Ramos (cell line): Measurements from ENCODE around the gene ITIH4.

Experiments
- in situ Hi-C: fragments of 300-500 bp; cut with MboI; formaldehyde crosslinking; loops from one replicate; pipeline ENCODE4 v1.14.3; 2022; ENCODE audit warnings: low sequenced_read_pairs; ENCODE audit not compliant: unreplicated experiment

The ITIH4 gene

DNA sequence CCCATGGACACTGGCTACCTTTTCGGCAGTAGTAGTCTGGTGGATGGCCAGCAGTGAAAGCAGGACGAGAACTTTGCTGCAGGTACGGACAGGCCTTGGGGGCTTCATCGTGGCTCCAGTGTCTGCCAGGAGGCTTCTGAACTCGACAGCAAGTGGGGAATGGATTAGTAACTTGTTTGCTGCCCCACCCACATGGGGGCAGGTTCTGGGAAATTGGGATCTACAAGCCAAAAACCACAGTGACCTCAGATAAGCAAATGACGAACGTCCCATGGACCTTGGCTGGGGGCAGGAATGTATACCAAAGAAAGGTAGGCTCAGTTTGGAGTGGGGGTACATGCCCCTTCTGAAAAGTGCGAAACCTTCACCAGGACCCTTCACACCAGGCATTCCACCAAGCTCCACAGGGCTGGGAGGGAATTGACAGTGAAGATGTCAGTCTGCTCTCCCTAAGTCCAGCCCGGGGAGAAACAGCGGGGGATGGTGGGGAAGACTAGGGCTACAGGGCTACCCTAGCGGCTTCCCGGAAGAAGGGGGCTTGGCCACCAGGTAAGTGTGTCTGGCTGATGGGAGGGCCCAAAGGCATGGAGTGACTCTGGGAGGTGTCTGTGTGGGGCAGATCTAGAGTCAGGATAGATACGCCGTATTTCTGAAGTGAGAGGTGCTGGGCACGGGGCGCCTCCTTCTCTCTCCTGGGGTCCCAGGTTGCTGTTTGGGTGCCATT lies at the start of gene ITIH4:
Gene ITIH4, minus strand, starts transcription at position 138 of the 724 bp plus-strand sequence. Its CDS starts 30 bp downstream, at position 108.
- in situ Hi-C loops: no loop called here

DNA sequence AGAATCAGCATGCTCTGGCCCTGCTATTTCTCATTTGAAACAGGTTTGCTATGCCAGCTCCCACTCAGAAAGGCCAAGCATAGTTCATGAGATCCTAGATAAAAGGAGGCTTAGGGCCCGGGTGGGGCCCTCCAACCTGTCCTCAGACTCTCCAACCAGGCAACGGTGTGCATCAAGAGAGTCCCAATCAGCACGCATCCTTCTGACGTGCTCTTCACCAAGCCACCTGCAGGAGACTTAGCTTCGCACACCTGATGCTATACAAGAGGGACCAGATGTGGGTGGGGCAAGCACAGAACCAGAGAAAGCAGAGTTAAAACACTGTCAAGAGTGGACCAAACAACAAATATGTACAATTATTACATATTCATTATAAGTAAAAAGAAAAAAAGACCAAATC lies 49.6 kb upstream of the ITIH4 start:
- in situ Hi-C loops: no loop called here

DNA sequence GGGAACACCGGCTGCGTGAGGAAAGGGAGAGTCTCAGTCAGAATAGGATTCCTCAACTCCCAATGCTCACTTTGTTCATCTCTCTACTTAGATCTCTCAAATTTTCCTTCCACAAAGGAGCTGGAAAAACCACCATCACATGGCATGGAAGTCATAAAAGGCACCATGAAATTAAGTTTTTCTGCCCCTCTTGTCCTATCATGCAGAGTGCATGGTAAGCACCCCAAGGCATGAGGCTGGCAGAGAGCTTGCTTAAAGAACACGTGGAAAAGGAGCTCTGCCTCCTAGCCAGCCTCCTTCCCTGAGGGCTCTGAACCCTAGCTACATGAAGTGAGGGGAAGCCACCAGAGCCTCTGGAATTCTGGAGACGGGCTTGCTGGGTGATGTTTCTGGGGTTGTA lies 49.1 kb upstream of the ITIH4 start:
- in situ Hi-C loops: no loop called here

DNA sequence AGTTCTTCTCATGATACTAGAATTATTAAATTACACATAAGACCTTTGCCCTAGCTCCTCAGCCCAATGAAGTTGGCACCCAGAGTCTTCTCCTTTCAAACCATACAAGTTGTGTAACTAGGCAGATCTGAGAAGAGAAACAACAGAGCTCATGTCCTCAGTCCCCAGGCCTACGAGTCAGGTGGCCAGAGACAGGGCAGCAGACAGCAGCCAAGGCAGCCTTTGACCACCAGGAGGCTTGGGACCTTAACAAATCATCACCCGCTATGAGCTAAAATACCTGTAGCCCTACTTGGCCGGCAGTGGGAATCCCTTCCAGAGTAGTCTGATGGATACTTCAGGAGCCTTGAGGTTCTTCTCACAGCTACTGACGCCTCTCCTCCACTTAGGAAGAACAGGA lies 48.6 kb upstream of the ITIH4 start:
- in situ Hi-C loops: no loop called here

DNA sequence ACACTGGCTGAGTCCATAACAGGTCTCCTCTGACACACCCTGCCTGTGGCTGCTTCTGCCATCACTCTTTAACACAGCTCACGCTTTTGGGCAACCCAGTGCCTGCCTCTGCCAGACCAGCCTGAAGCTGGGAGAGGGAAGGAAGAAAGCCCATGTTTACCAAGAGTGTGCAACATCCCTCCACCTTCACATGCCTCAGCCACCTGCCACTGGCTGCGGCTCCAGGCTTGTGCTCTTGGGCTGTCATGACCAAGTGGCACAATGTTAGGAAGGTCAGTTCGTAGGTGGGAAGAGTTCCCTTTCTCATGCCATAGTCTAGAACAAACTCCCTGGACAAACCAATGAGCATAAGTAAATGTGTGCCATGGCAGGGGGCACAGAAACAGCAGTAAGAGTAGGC lies 46.6 kb upstream of the ITIH4 start:
- in situ Hi-C loops: no loop called here

DNA sequence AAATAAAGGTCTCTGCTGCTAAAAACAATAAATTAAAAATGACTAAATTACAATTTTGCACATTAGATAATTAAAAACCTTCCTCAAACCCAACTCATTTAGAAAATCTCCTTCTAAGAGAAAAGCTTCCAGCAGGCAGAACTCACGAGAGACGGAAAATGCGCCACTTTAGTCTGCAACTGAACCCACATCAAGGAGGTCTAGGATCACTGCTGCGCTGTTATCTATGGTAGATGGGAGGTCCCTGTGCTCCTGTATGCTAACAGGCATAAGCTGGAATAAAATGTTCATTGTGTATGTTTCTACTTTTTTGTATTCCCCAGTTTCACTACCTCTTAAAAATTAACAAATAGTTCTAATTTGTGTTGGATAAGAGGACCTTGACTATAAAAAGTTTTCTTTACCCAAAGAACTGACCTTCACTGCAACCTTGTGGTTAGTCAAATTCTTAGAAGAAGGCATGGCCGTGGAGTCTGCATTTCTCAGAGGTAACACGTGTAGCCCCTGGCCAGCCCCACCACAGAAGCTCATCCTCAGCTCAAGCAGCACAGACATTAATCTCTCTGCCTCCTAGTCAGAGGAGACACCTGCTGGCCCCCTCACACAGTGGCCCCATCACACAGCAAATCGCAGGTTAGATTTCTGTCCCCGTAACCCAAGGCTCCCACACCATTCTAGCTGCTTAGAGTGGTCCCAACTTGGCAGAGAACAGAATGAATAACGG lies 44.6 kb upstream of the ITIH4 start:
- in situ Hi-C loops: no loop called here

DNA sequence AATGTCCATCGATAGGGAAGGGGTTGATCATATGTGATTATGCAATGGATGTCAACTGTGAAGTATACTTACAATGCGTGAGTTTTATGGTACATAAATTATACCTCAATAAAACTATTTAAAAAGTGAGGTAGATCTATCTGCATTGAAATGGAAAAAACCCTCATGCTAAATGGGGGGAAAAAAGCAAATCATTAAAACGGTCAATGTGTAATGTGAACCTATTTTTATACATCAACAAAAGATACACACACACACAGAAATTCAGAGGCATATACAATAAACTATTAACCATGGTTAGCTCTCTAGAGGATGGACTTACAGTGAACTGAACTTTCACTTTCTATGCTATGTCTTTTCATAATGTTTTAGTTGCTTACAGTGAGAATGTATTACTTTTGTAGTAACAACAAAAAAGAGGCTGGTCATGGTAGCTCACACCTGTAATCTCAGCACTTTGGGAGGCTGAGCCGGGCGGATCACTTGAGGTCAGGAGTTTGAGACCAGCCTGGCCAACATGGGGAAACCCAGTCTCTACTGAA lies 43.8 kb upstream of the ITIH4 start:
- in situ Hi-C loops: no loop called here

DNA sequence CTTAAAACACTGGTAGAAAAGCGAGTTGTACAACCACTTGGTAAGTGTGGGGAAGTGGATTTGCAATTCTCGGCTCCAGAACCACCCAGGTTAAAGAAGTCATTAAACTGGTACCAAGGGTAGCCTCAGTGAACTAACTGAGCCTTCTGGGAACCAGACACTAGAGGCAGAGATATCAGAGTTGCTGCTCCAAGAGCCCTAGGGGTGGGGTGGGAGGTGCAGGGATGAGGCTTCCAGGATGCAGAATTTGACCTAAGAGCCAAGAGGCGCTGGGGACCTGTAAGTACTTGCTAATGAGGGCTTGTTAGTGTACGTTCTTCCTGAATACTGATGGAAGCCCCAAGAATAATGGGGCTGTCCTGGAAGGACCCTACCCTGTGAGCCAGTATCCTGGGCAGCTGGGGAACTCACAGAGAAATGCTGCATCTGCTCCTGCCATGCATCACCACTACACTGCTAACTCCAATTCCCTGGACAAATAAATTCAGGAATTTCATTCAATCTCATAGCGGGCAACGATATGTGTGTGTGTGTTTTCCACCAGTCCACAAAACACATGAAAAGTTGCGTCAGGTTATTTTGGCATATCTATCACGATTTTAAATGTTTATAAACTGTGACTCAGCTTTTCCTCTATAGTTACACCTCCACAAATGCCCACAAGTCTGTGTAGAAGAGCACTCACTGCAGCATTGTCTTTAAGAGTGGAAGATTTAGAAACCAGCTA lies 43.1 kb upstream of the ITIH4 start:
- in situ Hi-C loops: no loop called here

DNA sequence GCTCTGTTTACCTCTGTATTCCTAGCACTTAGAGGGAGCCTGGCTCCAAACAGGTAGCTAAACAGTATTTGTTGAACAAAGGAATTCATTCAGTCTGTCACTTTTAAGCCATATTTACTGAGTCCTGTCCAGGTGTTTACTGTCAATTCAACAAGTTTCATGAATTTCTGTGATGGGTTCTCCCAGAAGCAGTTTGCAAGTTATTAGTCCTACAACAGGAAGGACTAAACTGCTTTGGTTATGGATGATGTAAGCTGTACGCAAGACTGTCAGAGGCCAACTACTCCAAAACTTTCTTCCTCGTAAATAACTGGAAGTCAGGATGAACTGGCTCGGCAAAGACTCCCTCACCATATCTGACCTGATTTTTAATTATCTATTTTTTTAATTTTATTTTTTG lies 41.8 kb upstream of the ITIH4 start:
- in situ Hi-C loops: no loop called here

DNA sequence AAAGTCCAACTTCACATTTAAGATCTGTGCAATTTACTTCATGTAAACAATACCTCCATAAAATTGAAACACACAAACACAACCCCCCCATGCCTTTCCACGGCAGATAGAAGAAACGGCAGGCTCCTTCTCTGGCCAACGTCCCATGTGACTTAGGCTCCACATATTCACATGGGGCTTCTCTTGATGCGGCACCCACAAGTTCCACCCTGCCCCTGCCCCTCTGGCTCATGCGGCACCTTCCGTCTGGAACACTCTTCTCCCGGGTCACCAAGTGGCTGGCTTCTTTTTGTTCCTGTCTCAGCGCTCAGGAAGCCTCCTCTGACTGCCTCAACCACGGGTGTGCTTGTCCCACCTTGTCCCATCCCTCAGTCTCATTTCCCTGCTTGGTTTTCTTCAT lies 41.3 kb upstream of the ITIH4 start:
- in situ Hi-C loops: no loop called here

DNA sequence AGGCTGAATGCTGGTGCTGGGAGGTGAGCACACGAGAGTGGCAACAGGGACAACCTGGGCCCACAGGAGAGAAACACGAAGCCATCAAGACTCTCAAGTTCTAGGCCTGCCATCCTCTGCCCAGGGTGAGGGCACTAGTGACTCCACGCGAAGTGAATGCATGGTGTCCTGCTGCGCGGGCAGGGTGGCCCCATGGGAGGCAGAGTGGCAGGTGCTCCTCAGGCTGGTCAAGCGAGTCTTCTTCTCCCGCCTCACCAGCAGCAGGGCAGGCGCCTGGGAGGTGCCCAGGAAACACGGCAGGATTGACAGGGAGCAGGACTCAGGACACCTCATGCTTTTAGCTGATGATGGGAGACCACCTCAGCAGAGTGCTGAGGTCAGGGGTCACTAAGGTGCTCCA lies 40.0 kb upstream of the ITIH4 start:
- in situ Hi-C loops: no loop called here

DNA sequence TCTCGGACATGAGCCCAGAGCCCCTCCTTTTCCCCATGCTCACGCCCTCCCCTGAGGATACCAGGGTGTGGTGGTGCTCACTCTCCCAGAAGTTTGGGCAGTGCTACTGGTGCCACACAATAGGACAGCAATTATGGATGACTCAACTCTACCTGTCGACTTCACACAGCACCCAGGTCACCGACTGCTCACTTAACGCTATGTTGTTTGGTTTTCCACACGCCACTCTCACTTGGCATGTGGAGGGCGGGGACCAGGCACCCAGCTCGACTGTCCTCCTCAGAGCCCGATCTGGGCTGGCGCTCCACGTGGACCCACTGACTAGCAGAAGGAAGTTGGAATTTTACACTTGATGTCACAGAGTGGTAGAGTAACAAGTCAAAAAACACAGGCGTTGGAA lies 36.0 kb upstream of the ITIH4 start:
- in situ Hi-C loops: no loop called here

DNA sequence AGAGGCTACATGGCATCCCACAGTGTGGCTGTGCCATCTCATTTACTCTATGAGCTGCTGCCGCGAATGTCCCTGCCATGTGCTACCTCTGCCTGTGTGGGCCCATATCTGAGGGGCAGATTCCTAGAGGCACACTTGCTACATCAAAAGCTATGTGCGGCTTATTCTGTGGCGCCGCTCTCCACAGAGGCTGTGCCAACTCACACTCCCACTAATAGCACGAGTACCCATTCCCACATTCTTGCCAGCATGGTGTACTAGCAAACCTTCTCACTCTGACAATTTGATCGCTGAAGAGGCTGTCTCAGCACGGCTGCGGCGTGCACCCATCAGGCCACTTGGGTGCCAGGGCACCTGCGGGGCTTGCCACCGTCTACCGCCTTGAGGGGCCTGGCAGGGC lies 35.5 kb upstream of the ITIH4 start:
- in situ Hi-C loops: no loop called here

DNA sequence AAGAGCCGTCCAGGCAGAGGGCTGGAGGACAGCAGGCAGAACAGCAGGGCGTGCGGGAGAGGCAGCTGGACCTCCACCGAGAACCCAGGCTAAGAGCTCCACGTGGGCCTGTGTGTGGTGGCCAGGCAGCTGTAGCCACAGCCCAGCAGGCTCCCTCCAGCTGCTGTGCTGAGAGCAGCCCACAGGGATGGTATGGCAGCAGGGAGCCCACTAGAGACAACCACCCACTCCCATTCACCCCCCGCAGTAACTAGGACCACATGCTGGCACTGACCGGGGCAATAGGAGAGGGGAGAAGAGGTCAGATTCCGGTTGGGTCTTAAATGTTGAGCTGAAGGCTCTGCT lies 29.9 kb upstream of the ITIH4 start:
- in situ Hi-C loops: no loop called here

DNA sequence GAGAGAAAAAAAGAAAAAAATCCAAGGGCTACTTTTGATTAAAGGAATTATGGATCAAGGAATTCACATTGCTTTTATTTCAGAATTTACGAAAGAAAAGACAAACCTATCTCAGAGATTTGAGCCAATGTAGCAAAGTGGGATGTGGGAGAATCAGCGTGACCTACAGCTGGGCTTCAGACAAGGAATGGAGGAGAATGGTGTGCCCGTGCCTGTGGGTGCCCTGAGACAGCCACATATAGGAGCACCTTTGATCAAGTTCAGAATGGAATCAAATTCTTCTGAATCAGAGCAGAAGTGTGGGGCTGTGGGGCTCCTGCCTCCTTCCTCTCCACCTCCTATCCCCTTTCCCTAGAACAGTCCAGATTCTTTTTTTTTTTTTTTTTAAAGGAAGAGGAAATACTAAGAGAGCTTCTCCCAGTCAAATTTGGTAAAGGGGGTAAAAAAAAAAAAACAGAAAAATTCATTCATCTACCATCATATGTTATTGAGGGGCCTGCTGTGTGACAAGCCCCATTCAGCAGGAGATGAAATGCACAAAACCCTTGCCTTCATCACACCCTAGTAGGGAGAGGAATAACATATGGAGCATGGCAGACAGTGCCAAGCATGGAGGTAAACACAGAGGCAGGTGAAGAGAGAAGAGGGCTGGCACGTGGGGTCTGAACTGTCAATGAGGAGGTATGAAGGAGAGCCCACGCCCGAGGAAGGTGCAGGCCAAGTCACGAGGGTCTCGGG lies 29.4 kb upstream of the ITIH4 start:
- in situ Hi-C loops: no loop called here

DNA sequence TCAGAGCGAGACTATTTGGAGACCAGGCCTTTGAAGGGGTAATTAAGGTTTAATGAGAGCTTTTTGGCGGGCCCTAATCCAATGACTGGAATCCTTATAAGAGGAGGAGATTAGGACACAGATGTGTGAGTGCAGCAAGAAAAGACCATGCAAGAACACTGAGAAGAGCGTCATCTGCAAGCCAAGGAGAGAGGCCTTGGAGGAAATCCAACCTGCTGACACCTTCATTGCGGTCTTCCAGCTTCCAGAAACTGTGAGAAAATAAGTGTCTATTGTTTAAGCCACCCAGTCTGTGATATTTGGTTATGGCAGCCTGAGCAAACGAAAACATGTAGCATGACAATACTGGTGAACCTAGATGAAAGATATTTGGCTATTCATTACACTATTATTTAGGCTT lies 27.4 kb upstream of the ITIH4 start:
- in situ Hi-C loops: no loop called here

DNA sequence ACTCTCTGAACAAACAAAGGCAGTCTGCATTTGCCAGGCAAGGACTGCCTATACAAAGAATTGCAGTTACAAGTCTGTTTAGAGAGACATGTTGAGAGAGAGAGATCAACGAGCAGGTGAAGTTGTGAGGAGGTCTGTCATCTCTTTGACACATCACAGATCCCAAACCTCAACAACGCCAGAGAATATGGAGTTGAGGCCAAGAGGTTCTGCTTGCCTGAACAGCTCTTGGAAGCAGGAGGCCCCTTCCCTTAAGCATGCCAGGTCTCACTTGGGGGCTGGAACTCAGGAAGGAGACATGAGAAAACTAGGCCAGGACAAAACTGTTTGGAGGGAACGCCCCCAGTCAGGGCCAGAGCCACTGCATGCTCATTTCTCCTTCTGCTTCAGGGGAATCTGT lies 26.7 kb upstream of the ITIH4 start:
- in situ Hi-C loops: no loop called here

DNA sequence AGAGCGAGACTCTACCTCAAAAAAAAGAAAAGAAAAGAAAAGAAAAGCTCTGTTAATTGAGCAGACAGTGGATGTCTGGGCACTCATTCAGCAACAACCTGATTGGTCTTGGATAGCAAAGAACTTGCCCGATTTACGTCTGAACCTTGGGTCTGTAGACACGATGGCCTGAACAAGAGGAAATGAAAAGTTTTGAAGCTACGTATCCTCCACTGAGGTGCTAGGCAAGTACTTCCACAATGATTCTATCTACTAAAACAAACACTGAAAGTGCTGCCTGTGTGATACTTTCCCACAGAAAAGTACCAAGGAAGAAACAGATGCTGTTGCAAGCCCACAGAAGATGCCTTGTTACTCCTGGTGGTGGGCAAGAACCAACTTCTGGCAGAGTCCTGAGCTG lies 26.2 kb upstream of the ITIH4 start:
- in situ Hi-C loops: no loop called here

DNA sequence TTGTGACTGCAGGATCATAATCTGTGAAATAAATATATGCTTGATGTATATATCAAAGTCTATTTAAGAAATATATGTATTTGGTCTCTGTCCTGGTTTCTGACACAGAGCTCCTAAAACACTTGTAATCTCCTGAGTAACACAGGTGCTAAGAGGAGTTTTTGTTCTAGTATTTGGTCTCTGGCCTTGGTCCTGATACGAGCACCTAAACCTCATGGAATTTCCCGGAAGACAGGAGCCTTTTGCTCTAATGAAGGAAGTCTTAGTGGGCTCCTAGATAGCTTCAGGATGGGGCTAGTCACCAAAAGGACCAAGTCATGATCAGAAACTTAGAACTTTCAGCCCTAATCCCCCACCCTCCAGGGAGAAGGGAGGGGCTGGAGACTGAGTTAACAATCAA lies 23.5 kb upstream of the ITIH4 start:
- in situ Hi-C loops: no loop called here

DNA sequence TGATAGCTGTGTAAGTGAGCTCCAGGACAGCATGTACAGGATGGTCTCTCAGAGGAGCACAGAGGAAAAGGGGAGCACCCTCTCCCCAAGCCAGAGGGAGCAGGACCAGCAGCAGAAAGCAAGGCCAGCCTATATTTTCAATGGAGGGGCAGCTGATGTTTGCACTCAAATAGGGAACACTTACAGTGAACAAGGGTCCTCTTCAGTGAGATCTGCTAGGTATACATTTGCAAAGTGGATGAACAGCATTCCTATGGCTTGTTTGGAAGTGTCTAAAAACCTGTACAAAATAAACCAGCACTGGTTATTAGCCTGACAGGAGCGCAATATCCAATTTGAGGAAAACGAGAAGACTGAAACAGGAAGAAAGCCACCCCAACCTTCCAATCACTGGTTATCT lies 21.9 kb upstream of the ITIH4 start:
- in situ Hi-C loops: no loop called here

DNA sequence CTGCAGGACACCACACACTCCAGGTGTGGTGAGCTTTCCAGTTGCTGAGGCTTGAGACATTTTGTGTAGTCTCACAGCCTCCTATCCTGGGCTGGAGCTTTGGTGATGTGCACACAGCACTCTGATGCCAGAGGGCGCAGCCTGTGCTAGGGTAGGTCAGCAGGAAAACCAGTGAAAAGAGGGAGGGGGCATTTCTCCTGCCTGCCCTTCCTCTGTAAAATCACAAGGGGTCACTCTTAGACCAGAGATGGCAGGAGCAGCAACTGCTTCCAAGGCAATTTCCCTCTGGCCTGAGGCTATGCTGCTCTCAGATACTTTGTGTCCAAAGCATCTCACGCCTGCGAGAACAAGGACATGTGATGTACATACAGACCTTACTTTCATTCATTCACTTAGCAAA lies 20.9 kb upstream of the ITIH4 start:
- in situ Hi-C loops: no loop called here
